Anterior cingulate cortex (tissue), 58 donors: ENCODE measurements around the gene HOXC4.

Source experiments
- DNase-seq, 58 donors: peaks; one replicate each; lab custom pipeline; 2025; lab: John Stamatoyannopoulos, UW

Gene HOXC4

GRCh38 chr12:54026640-54027441, 26.8 kb upstream of the HOXC4 start:
- no peak for DNase-seq

- DNase-seq: no peak
Measured at GRCh38 chr12:54027442-54027786, 26.2 kb upstream of the HOXC4 start.

GRCh38 chr12:54028314-54029201, 25.1 kb upstream of the HOXC4 start, which contains the start of gene HOXC6:
HOXC6 (plus strand) TSS chr12:54028440; CDS start chr12:54028522, 82 bp downstream.
- peak in 1 of 58 donors; percentile 1 for DNase-seq

- no peak for DNase-seq
Measured at GRCh38 chr12:54029529-54030441, 23.9 kb upstream of the HOXC4 start.

GRCh38 chr12:54030442-54030801, 23.2 kb upstream of the HOXC4 start:
- DNase-seq: no peak

GRCh38 chr12:54030889-54031471, 22.7 kb upstream of the HOXC4 start:
- DNase-seq: no peak

GRCh38 chr12:54031480-54031879, 22.2 kb upstream of the HOXC4 start:
- DNase-seq: no peak

GRCh38 chr12:54032086-54032619, 21.5 kb upstream of the HOXC4 start:
- DNase-seq: no peak

- DNase-seq: peak in 32 of 58 donors; percentile 1 to 54 (median 6)
Measured at GRCh38 chr12:54032627-54033100, 21.0 kb upstream of the HOXC4 start, which contains the start of gene HOXC5. HOXC5 (plus strand) TSS chr12:54033050; CDS start chr12:54033123, 73 bp downstream.

GRCh38 chr12:54033106-54033979, 20.3 kb upstream of the HOXC4 start:
- DNase-seq: no peak

GRCh38 chr12:54033980-54034784, 19.5 kb upstream of the HOXC4 start:
- DNase-seq: no peak

GRCh38 chr12:54034785-54035310, 18.8 kb upstream of the HOXC4 start:
- DNase-seq: no peak

GRCh38 chr12:54035568-54036264, 17.9 kb upstream of the HOXC4 start:
- no peak for DNase-seq

GRCh38 chr12:54036620-54037359, 16.8 kb upstream of the HOXC4 start:
- DNase-seq: no peak

- no peak for DNase-seq
Measured at GRCh38 chr12:54037360-54038283, 16.0 kb upstream of the HOXC4 start.
